BLaER1 treated with 17β-estradiol and CSF1 and Interleukin-3, amounts not matched to agents 10 nM and 100 nM (cell line): Measurements from ENCODE around the gene STK32A.

Source experiments
- H3K27ac ChIP-seq, 11 experiments: shearing (Covaris generic); formaldehyde crosslinking; 2 replicates each; pipeline ENCODE4 v1.8.1; 2022
- H3K27me3 ChIP-seq, 11 experiments: shearing (Covaris generic); formaldehyde crosslinking; 2 replicates each; pipeline ENCODE4 v1.8.1; 2022
- H3K36me3 ChIP-seq, 11 experiments: shearing (Covaris generic); formaldehyde crosslinking; 2 replicates each; pipeline ENCODE4 v1.8.1; 2022
- H3K4me1 ChIP-seq, 10 experiments: shearing (Covaris generic); formaldehyde crosslinking; 2 replicates each; pipeline ENCODE4 v1.8.1; 2022
- H3K4me2 ChIP-seq, 11 experiments: shearing (Covaris generic); formaldehyde crosslinking; 2 replicates each; pipeline ENCODE4 v1.8.1; 2022
- H3K4me3 ChIP-seq, 10 experiments: shearing (Covaris generic); formaldehyde crosslinking; 2 replicates each; pipeline ENCODE4 v1.8.1; 2022
- H3K9ac ChIP-seq, 11 experiments: shearing (Covaris generic); formaldehyde crosslinking; 2 replicates each; pipeline ENCODE4 v1.8.1; 2022
- H3K9me3 ChIP-seq, 11 experiments: shearing (Covaris generic); formaldehyde crosslinking; replicated peaks in 1 of 11; 2 replicates each; pipeline ENCODE4 v1.8.1; 2022
- H4K20me1 ChIP-seq, 11 experiments: shearing (Covaris generic); formaldehyde crosslinking; 2 replicates each; pipeline ENCODE4 v1.8.1; 2022
- Cebpa-rat ChIP-seq, 11 experiments: shearing (Covaris generic); IDR thresholded peaks; 2 replicates each; pipeline ENCODE4 v1.8.1; 2022

The STK32A gene

GRCh38 chr5:147327905-147328304, 93.1 kb downstream of the STK32A start:
- Histone ChIP-seq H4K20me1 (no peaks in the 10 kb centered on the region), H3K9me3 (no peaks in the 10 kb centered on the region), H3K9ac (no peak overlapping the region), H3K4me1 (no peaks in the 10 kb centered on the region), H3K27ac (no peak overlapping the region), H3K36me3 (no peaks in the 10 kb centered on the region), H3K27me3 (no peaks in the 10 kb centered on the region), H3K4me3 (no peak overlapping the region), H3K4me2 (no peak overlapping the region)
- no peak for TF ChIP-seq Cebpa-rat (IDR thresholded peaks at IDR 0.05)

- H3K27me3 ChIP-seq: no peaks in the 10 kb centered on the region
- H3K9ac ChIP-seq: no peak overlapping the region
- H3K4me3 ChIP-seq: no peak overlapping the region
- H3K4me2 ChIP-seq: no peak overlapping the region
- no peaks in the 10 kb centered on the region for H3K36me3 ChIP-seq
- H3K27ac ChIP-seq: no peak overlapping the region
- no peak for TF ChIP-seq Cebpa-rat (IDR thresholded peaks at IDR 0.05)
- no peaks in the 10 kb centered on the region for H4K20me1 ChIP-seq
- no peaks in the 10 kb centered on the region; a peak in 1 of 22 replicates for H3K9me3 ChIP-seq
- H3K4me1 ChIP-seq: no peaks in the 10 kb centered on the region
Measured at GRCh38 chr5:147332658-147333057, 97.8 kb downstream of the STK32A start.

GRCh38 chr5:147336876-147337275, 102.0 kb downstream of the STK32A start:
- Histone ChIP-seq H3K27ac (no peak overlapping the region), H4K20me1 (no peaks in the 10 kb centered on the region), H3K4me1 (no peaks in the 10 kb centered on the region), H3K9ac (no peak overlapping the region), H3K36me3 (no peaks in the 10 kb centered on the region), H3K9me3 (peaks cover 0 to 8% (median 0%) of the 10 kb centered on the region in 11 experiments; a peak in 1 of 22 replicates), H3K4me3 (no peak overlapping the region), H3K4me2 (no peak overlapping the region), H3K27me3 (no peaks in the 10 kb centered on the region)
- TF ChIP-seq Cebpa-rat (IDR thresholded peaks at IDR 0.05): no peak

GRCh38 chr5:147339313-147339712, 104.5 kb downstream of the STK32A start:
- no peaks in the 10 kb centered on the region for H3K4me1 ChIP-seq
- no peaks in the 10 kb centered on the region for H4K20me1 ChIP-seq
- no peak for TF ChIP-seq Cebpa-rat (IDR thresholded peaks at IDR 0.05)
- H3K36me3 ChIP-seq: no peaks in the 10 kb centered on the region
- no peak overlapping the region for H3K9ac ChIP-seq
- H3K9me3 ChIP-seq: peaks cover 0 to 8% (median 0%) of the 10 kb centered on the region in 11 experiments; a peak in 1 of 22 replicates
- H3K27me3 ChIP-seq: no peaks in the 10 kb centered on the region
- no peak overlapping the region for H3K4me2 ChIP-seq
- no peak overlapping the region for H3K4me3 ChIP-seq
- no peak overlapping the region for H3K27ac ChIP-seq

GRCh38 chr5:147340941-147341340, 106.1 kb downstream of the STK32A start:
- H3K4me2 ChIP-seq: no peak overlapping the region
- H3K27ac ChIP-seq: no peak overlapping the region
- H4K20me1 ChIP-seq: no peaks in the 10 kb centered on the region
- no peaks in the 10 kb centered on the region for H3K36me3 ChIP-seq
- H3K9me3 ChIP-seq: peaks cover 0 to 8% (median 0%) of the 10 kb centered on the region in 11 experiments; a peak in 1 of 22 replicates
- H3K9ac ChIP-seq: no peak overlapping the region
- no peak for TF ChIP-seq Cebpa-rat (IDR thresholded peaks at IDR 0.05)
- H3K27me3 ChIP-seq: no peaks in the 10 kb centered on the region
- no peaks in the 10 kb centered on the region for H3K4me1 ChIP-seq
- H3K4me3 ChIP-seq: no peak overlapping the region

GRCh38 chr5:147341345-147341744, 106.5 kb downstream of the STK32A start:
- Histone ChIP-seq H3K27ac (no peak overlapping the region), H3K27me3 (no peaks in the 10 kb centered on the region), H3K9ac (no peak overlapping the region), H3K4me3 (no peak overlapping the region), H3K9me3 (peaks cover 0 to 8% (median 0%) of the 10 kb centered on the region in 11 experiments; a peak in 1 of 22 replicates), H4K20me1 (no peaks in the 10 kb centered on the region), H3K36me3 (no peaks in the 10 kb centered on the region), H3K4me2 (no peak overlapping the region), H3K4me1 (no peaks in the 10 kb centered on the region)
- TF ChIP-seq Cebpa-rat (IDR thresholded peaks at IDR 0.05): no peak

- no peak overlapping the region for H3K27ac ChIP-seq
- no peaks in the 10 kb centered on the region for H3K9me3 ChIP-seq
- no peaks in the 10 kb centered on the region for H4K20me1 ChIP-seq
- no peaks in the 10 kb centered on the region for H3K36me3 ChIP-seq
- no peak for TF ChIP-seq Cebpa-rat (IDR thresholded peaks at IDR 0.05)
- no peak overlapping the region for H3K4me3 ChIP-seq
- no peak overlapping the region for H3K4me2 ChIP-seq
- H3K27me3 ChIP-seq: no peaks in the 10 kb centered on the region
- H3K9ac ChIP-seq: no peak overlapping the region
- no peaks in the 10 kb centered on the region for H3K4me1 ChIP-seq
Measured at GRCh38 chr5:147344861-147345260, 110.0 kb downstream of the STK32A start.

GRCh38 chr5:147346006-147346561, 111.3 kb downstream of the STK32A start:
- H4K20me1 ChIP-seq: no peaks in the 10 kb centered on the region
- no peaks in the 10 kb centered on the region for H3K36me3 ChIP-seq
- H3K27me3 ChIP-seq: no peaks in the 10 kb centered on the region
- H3K9ac ChIP-seq: no peak overlapping the region
- no peaks in the 10 kb centered on the region for H3K9me3 ChIP-seq
- H3K4me1 ChIP-seq: no peaks in the 10 kb centered on the region
- TF ChIP-seq Cebpa-rat (IDR thresholded peaks at IDR 0.05): no peak
- no peak overlapping the region for H3K4me3 ChIP-seq
- H3K4me2 ChIP-seq: no peak overlapping the region
- H3K27ac ChIP-seq: no peak overlapping the region

GRCh38 chr5:147348046-147348445, 113.2 kb downstream of the STK32A start:
- H3K36me3 ChIP-seq: no peaks in the 10 kb centered on the region
- no peak overlapping the region for H3K4me2 ChIP-seq
- H3K27ac ChIP-seq: no peak overlapping the region

GRCh38 chr5:147348451-147348850, 113.6 kb downstream of the STK32A start:
- Histone ChIP-seq H3K4me3 (no peak overlapping the region), H3K27ac (no peak overlapping the region), H3K4me1 (peaks cover 0 to 12% (median 9%) of the 10 kb centered on the region in 10 experiments; a peak in 12 of 20 replicates), H4K20me1 (no peaks in the 10 kb centered on the region), H3K27me3 (no peaks in the 10 kb centered on the region), H3K9ac (no peak overlapping the region), H3K9me3 (no peaks in the 10 kb centered on the region), H3K36me3 (no peaks in the 10 kb centered on the region), H3K4me2 (no peak overlapping the region)
- no peak for TF ChIP-seq Cebpa-rat (IDR thresholded peaks at IDR 0.05)

More at GRCh38 chr5:147348046-147348445, 113.2 kb downstream of the STK32A start:
- Histone ChIP-seq H3K4me3 (no peak overlapping the region), H4K20me1 (no peaks in the 10 kb centered on the region), H3K9ac (no peak overlapping the region), H3K9me3 (no peaks in the 10 kb centered on the region), H3K27me3 (no peaks in the 10 kb centered on the region), H3K4me1 (peaks cover 0 to 8% (median 6%) of the 10 kb centered on the region in 10 experiments; a peak in 12 of 20 replicates)
- no peak for TF ChIP-seq Cebpa-rat (IDR thresholded peaks at IDR 0.05)
